HCT116 (cell line): ENCODE results near the gene CREB1. TPM values are rescaled to one million over a fixed set of nuclear protein-coding genes. Genes with fewer than 3 reads are reported as not detected.

Experiments
- ATAC-seq: fragments of 200-7000 bp; cut with Tn5 transposase; 2 replicates; pipeline ENCODE4 v1.9.1; 2020; ENCODE audit warnings: mild to moderate bottlenecking, moderate library complexity
- BruUV-seq: library from RNA; stranded (reverse); fragments of 400-500 nt; replicated peaks from 2 replicates; lab custom pipeline; 2021; lab: Mats Ljungman, UMichigan
- CTCF ChIA-PET: fragments of 300-600 bp; sonication (Branson Sonifier 250); formaldehyde crosslinking; loops from one replicate; lab custom pipeline; 2021; ENCODE audit warnings: antibody characterized with exemption; lab: Charles Lee
- POLR2A ChIA-PET: fragments of 300-600, 350-600 bp; sonication (Branson Sonifier 250); formaldehyde crosslinking; loops from one replicate; lab custom pipeline; 2021; ENCODE audit warnings: antibody characterized with exemption; lab: Charles Lee
- RAD21 ChIA-PET, 2 experiments: fragments of 300-600 bp; sonication (Branson Sonifier 250); formaldehyde crosslinking; loops; one replicate each; lab custom pipeline; 2023; ENCODE audit warnings: low total read pairs in 2 of 2; ENCODE audit not compliant: uncharacterized antibody in 2 of 2, unreplicated experiment in 2 of 2, low non-redundant PET in 1 of 2; lab: Charles Lee
- DNase-seq: peaks from one replicate; pipeline ENCODE4 v3.0.0-alpha.2; 2010; ENCODE audit warnings: low read depth, low spot score
- H2AFZ ChIP-seq: fragments of 200-600 bp; shearing (Covaris generic), sonication (generic); 2 replicates; pipeline ENCODE4 v1.6.1; 2017; ENCODE audit warnings: low read depth, mixed run types, mixed read lengths, antibody characterized with exemption, low read length; ENCODE audit not compliant: poor library complexity, severe bottlenecking
- H3K27ac ChIP-seq: 2 replicates; pipeline ENCODE4 v1.5.1; 2012; ENCODE audit warnings: low read depth, low read length
- H3K27me3 ChIP-seq: fragments of 200-600 bp; sonication (generic); 2 replicates; pipeline ENCODE4 v1.6.1; 2016; ENCODE audit warnings: mixed run types, low read length, mixed read lengths; ENCODE audit not compliant: insufficient read depth
- H3K36me3 ChIP-seq, 2 experiments: fragments of 200-500 bp in 1 of 2; fragments of 200-600 bp in 1 of 2; sonication (Bioruptor generic) in 1 of 2; sonication (generic) in 1 of 2; 2 replicates each; pipeline versions ENCODE4 v1.5.1 to v1.6.1; 2014 to 2016; ENCODE audit warnings: low read length in 2 of 2, inconsistent platforms in 1 of 2, mixed read lengths in 1 of 2, mixed run types in 1 of 2; ENCODE audit not compliant: insufficient read depth in 2 of 2, control insufficient read depth in 1 of 2
- H3K4me1 ChIP-seq, 2 experiments: fragments of 200-600 bp in 1 of 2; sonication (generic) in 1 of 2; 2 replicates each; pipeline versions ENCODE4 v1.5.1 to v1.6.1; 2012 to 2017; ENCODE audit warnings: low read length in 2 of 2, inconsistent platforms in 1 of 2, mild to moderate bottlenecking in 1 of 2, mixed read lengths in 1 of 2, mixed run types in 1 of 2, moderate library complexity in 1 of 2; ENCODE audit not compliant: insufficient read depth in 2 of 2, control insufficient read depth in 1 of 2
- H3K4me2 ChIP-seq: fragments of 200-600 bp; sonication (generic); 2 replicates; pipeline ENCODE4 v1.6.1; 2017; ENCODE audit warnings: mixed run types, low read length, mixed read lengths
- H3K4me3 ChIP-seq, 2 experiments: fragments of 200-600 bp in 1 of 2; sonication (generic) in 1 of 2; replicated peaks in 1 of 2; 2 replicates each; pipeline ENCODE4 v1.5.1; 2011 to 2016; ENCODE audit warnings: low read length in 2 of 2, control low read depth in 1 of 2, low read depth in 1 of 2, mild to moderate bottlenecking in 1 of 2, mixed read lengths in 1 of 2, mixed run types in 1 of 2
- H3K79me2 ChIP-seq: fragments of 200-600 bp; sonication (generic); 2 replicates; pipeline ENCODE4 v1.6.1; 2017; ENCODE audit warnings: mild to moderate bottlenecking, mixed run types, low read length, moderate library complexity, mixed read lengths; ENCODE audit not compliant: insufficient read depth
- H3K9ac ChIP-seq: fragments of 200-600 bp; sonication (generic); 2 replicates; pipeline ENCODE4 v1.6.1; 2016; ENCODE audit warnings: low read length, mixed read lengths
- H3K9me2 ChIP-seq: fragments of 200-600 bp; sonication (generic), shearing (Covaris generic); 2 replicates; pipeline ENCODE4 v1.6.1; 2017; ENCODE audit warnings: mixed run types, mild to moderate bottlenecking, moderate library complexity; ENCODE audit not compliant: insufficient read depth
- H3K9me3 ChIP-seq, 2 experiments: fragments of 200-500 bp in 1 of 2; fragments of 200-600 bp in 1 of 2; sonication (Bioruptor generic) in 1 of 2; sonication (generic) in 1 of 2; 2 replicates each; pipeline ENCODE4 v1.6.1; 2014 to 2017; ENCODE audit warnings: low read length in 2 of 2, mixed read lengths in 2 of 2, inconsistent platforms in 1 of 2, low read depth in 1 of 2, mild to moderate bottlenecking in 1 of 2, mixed run types in 1 of 2, moderate library complexity in 1 of 2; ENCODE audit not compliant: control insufficient read depth in 1 of 2, insufficient read depth in 1 of 2
- H4K20me1 ChIP-seq: fragments of 200-600 bp; sonication (generic), shearing (Covaris generic); 2 replicates; pipeline ENCODE4 v1.6.1; 2017; ENCODE audit warnings: mixed run types, mild to moderate bottlenecking, moderate library complexity; ENCODE audit not compliant: insufficient read depth
- ATF3 ChIP-seq: IDR thresholded peaks from 2 replicates; pipeline ENCODE4 v1.6.1; 2012
- EGR1 ChIP-seq: IDR thresholded peaks from 2 replicates; pipeline ENCODE4 v1.6.1; 2012; ENCODE audit warnings: low read depth
- ELF1 ChIP-seq: IDR thresholded peaks from 2 replicates; pipeline ENCODE4 v1.6.1; 2012; ENCODE audit warnings: low read depth, borderline replicate concordance
- EZH2 ChIP-seq: fragments of 200-600 bp; sonication (generic); IDR thresholded peaks from 2 replicates; pipeline ENCODE4 v1.6.1; 2017; ENCODE audit warnings: antibody characterized with exemption, mixed run types
- EZH2phosphoT487 ChIP-seq: fragments of 200-600 bp; IDR thresholded peaks from 2 replicates; pipeline ENCODE4 v1.6.1; 2018; ENCODE audit warnings: antibody characterized with exemption, borderline replicate concordance
- JUND ChIP-seq: IDR thresholded peaks from 2 replicates; pipeline ENCODE4 v1.6.1; 2012
- MAX ChIP-seq: IDR thresholded peaks from 2 replicates; pipeline ENCODE4 v1.6.1; 2012
- POLR2AphosphoS5 ChIP-seq: IDR thresholded peaks from 2 replicates; pipeline ENCODE4 v1.6.1; 2011; ENCODE audit warnings: mild to moderate bottlenecking, low read depth, low read length, moderate library complexity
- RAD21 ChIP-seq: IDR thresholded peaks from 2 replicates; pipeline ENCODE4 v1.6.1; 2012; ENCODE audit warnings: low read depth, mild to moderate bottlenecking
- REST ChIP-seq: IDR thresholded peaks from 2 replicates; pipeline ENCODE4 v1.6.1; 2012; ENCODE audit warnings: low read depth
- SP1 ChIP-seq: IDR thresholded peaks from 2 replicates; pipeline ENCODE4 v1.6.1; 2012; ENCODE audit warnings: low read depth
- TCF7L2 ChIP-seq: IDR thresholded peaks from 2 replicates; pipeline ENCODE4 v1.7.0; 2011; ENCODE audit warnings: borderline replicate concordance, inconsistent platforms; ENCODE audit not compliant: insufficient read depth, insufficient read length; ENCODE audit errors: extremely low read depth
- ZBTB33 ChIP-seq: IDR thresholded peaks from 2 replicates; pipeline ENCODE4 v1.6.1; 2011; ENCODE audit warnings: mild to moderate bottlenecking, low read length, moderate library complexity; ENCODE audit not compliant: insufficient replicate concordance; ENCODE audit errors: extremely low read depth
- ZNF274 ChIP-seq: fragments of 200-500 bp; sonication (Bioruptor generic); IDR thresholded peaks from 2 replicates; pipeline ENCODE4 v1.6.1; 2014; ENCODE audit warnings: mild to moderate bottlenecking, low read depth, low read length, inconsistent platforms
- intact Hi-C: fragments of 100-400 bp; cut with micrococcal nuclease; formaldehyde crosslinking; loops from 2 replicates; pipeline ENCODE4 v1.10.0; 2022
- total RNA-seq: library from RNA; stranded (reverse); gene quantifications from one replicate; pipeline ENCODE4 v1.2.1, GENCODE V29; 2021; ENCODE audit not compliant: unreplicated experiment

CREB1 gene
- total RNA-seq, 1 experiment from 2014 or later: 60.4 TPM

GRCh38 chr2:207502577-207503198 lies 27.1 kb upstream of the CREB1 start:
- H2AFZ ChIP-seq: no peak overlapping the region
- H3K27me3 ChIP-seq: no peaks in the 10 kb centered on the region
- no peaks in the 10 kb centered on the region for H3K36me3 ChIP-seq
- H3K4me1 ChIP-seq: peaks cover 0 to 9% of the 10 kb centered on the region in 2 experiments; a peak in 2 of 4 replicates
- no peak overlapping the region for H3K4me2 ChIP-seq
- H3K4me3 ChIP-seq: no peak overlapping the region
- POLR2A ChIA-PET: no interaction called here
- TF ChIP-seq SP1 (no peak), EZH2phosphoT487 (no peak), EGR1 (no peak), TCF7L2 (no peak), ZBTB33 (no peak), POLR2AphosphoS5 (no peak), MAX (no peak), JUND (no peak), ATF3 (no peak), EZH2 (no peak), ZNF274 (no peak), REST (no peak), ELF1 (no peak), RAD21 (no peak)
- BruUV-seq: no TSS peak
- no peaks in the 10 kb centered on the region for H3K9me2 ChIP-seq
- H3K27ac ChIP-seq: no peak overlapping the region
- H3K9ac ChIP-seq: no peak overlapping the region
- CTCF ChIA-PET: interaction anchor here (0.5 kb wide), 1 partner anchor 32 kb away, joined by 3 read pairs; no protein-coding TSS in a partner anchor
- ATAC-seq (no peak), DNase-seq (no peak)
- intact Hi-C loops: no loop called here
- H4K20me1 ChIP-seq: no peaks in the 10 kb centered on the region
- no peaks in the 10 kb centered on the region for H3K79me2 ChIP-seq
- H3K9me3 ChIP-seq: no peaks in the 10 kb centered on the region
- RAD21 ChIA-PET: no interaction called here
